HepG2 (cell line): ENCODE data around the gene IQCE. TPM values are rescaled to one million over a fixed set of nuclear protein-coding genes. Genes with fewer than 3 reads are reported as not detected.

Experiments
- CENPT ChIP-seq: sonication (generic); formaldehyde crosslinking; IDR thresholded peaks from 2 replicates; pipeline ENCODE4 v1.8.0; 2022; ENCODE audit warnings: low read depth, mild to moderate bottlenecking, moderate library complexity, missing genetic modification reagents
- KDM3A ChIP-seq: IDR thresholded peaks from 2 replicates; pipeline ENCODE4 v1.6.1; 2018; ENCODE audit warnings: low read depth, missing compliant biosample characterization
- LCORL ChIP-seq, 2 experiments: fragments of 450-650 bp in 1 of 2; sonication (generic) in 1 of 2; formaldehyde crosslinking in 1 of 2; IDR thresholded peaks; 2 replicates each; pipeline versions ENCODE4 v1.5.0 to v1.6.1; 2017 to 2020; ENCODE audit warnings: antibody characterized with exemption in 1 of 2, missing genetic modification reagents in 1 of 2
- NR2F6 ChIP-seq, 2 experiments: IDR thresholded peaks; 2 replicates each; pipeline ENCODE4 v1.6.1; 2016; ENCODE audit warnings: antibody characterized with exemption in 1 of 2, mild to moderate bottlenecking in 1 of 2
- POLR2G ChIP-seq: fragments of 200-400 bp; formaldehyde crosslinking; IDR thresholded peaks from 2 replicates; pipeline ENCODE4 v1.6.1; 2018; ENCODE audit warnings: mild to moderate bottlenecking, low read depth, low read length, moderate library complexity
- REPIN1 ChIP-seq: sonication (generic); formaldehyde crosslinking; IDR thresholded peaks from 2 replicates; pipeline ENCODE4 v1.8.0; 2022; ENCODE audit warnings: missing genetic modification reagents, low read depth, mild to moderate bottlenecking, borderline replicate concordance
- TCF12 ChIP-seq, 2 experiments: fragments of 450-650 bp in 1 of 2; sonication (generic) in 1 of 2; formaldehyde crosslinking in 1 of 2; IDR thresholded peaks; 2 replicates each; pipeline versions ENCODE4 v1.6.1 to v1.8.0; 2017 to 2022; ENCODE audit warnings: antibody characterized with exemption in 1 of 2, mild to moderate bottlenecking in 1 of 2, missing genetic modification reagents in 1 of 2, moderate library complexity in 1 of 2
- ZBTB42 ChIP-seq: sonication (generic); formaldehyde crosslinking; IDR thresholded peaks from 2 replicates; pipeline ENCODE4 v1.5.0; 2020; ENCODE audit warnings: mild to moderate bottlenecking, missing genetic modification reagents
- ZFP37 ChIP-seq: sonication (generic); formaldehyde crosslinking; IDR thresholded peaks from 2 replicates; pipeline ENCODE4 v1.4.0; 2020; ENCODE audit warnings: missing genetic modification reagents, borderline replicate concordance
- ZFX ChIP-seq: sonication (generic); formaldehyde crosslinking; IDR thresholded peaks from 2 replicates; pipeline ENCODE4 v1.4.0; 2020; ENCODE audit warnings: mild to moderate bottlenecking, low read depth, missing genetic modification reagents, moderate library complexity
- ZNF331 ChIP-seq: sonication (generic); formaldehyde crosslinking; IDR thresholded peaks from 2 replicates; pipeline ENCODE4 v1.4.0; 2020; ENCODE audit warnings: missing genetic modification reagents
- ZNF431 ChIP-seq: sonication (generic); formaldehyde crosslinking; IDR thresholded peaks from 2 replicates; pipeline ENCODE4 v1.9.0; 2022; ENCODE audit warnings: missing genetic modification reagents, low read depth, mild to moderate bottlenecking, borderline replicate concordance
- ZNF567 ChIP-seq: sonication (generic); formaldehyde crosslinking; IDR thresholded peaks from 2 replicates; pipeline ENCODE4 v1.8.1; 2023; ENCODE audit warnings: mild to moderate bottlenecking, missing genetic modification reagents, borderline replicate concordance
- ZNF607 ChIP-seq: sonication (generic); formaldehyde crosslinking; IDR thresholded peaks from 2 replicates; pipeline ENCODE4 v1.5.1; 2020; ENCODE audit warnings: missing genetic modification reagents, mild to moderate bottlenecking, borderline replicate concordance
- ZNF670 ChIP-seq: sonication (generic); formaldehyde crosslinking; IDR thresholded peaks from 2 replicates; pipeline ENCODE4 v1.8.0; 2022; ENCODE audit warnings: mild to moderate bottlenecking, missing genetic modification reagents, borderline replicate concordance
- ZNF672 ChIP-seq: sonication (generic); formaldehyde crosslinking; IDR thresholded peaks from 2 replicates; pipeline ENCODE4 v1.8.1; 2022; ENCODE audit warnings: missing genetic modification reagents
- ZNF703 ChIP-seq: sonication (generic); formaldehyde crosslinking; IDR thresholded peaks from 2 replicates; pipeline ENCODE4 v1.5.1; 2020; ENCODE audit warnings: missing genetic modification reagents, mild to moderate bottlenecking, moderate library complexity, borderline replicate concordance
- polyA plus RNA-seq, 8 experiments: library from polyadenylated mRNA; depleted of rRNA in 3 of 8; stranded (reverse) in 7 of 8; unstranded in 1 of 8; fragments of >200 nt; fragmentation: Illumina TruSeq in 4 of 8; extraction: Trizol in 4 of 8; gene quantifications; 2 replicates each; pipeline versions ENCODE4 v1.2.1 to v1.2.3, GENCODE V29; 2011 to 2016; ENCODE audit warnings: low read depth in 4 of 8, missing spikeins in 1 of 8, mixed read lengths in 1 of 8; ENCODE audit not compliant: insufficient read depth in 1 of 8
- total RNA-seq, 5 experiments: library from RNA; depleted of rRNA; stranded (reverse); fragments of >200 nt; fragmentation: Illumina TruSeq; extraction: Trizol; gene quantifications; 2 replicates each; pipeline ENCODE4 v1.2.3, GENCODE V29; 2016; ENCODE audit warnings: low read depth in 1 of 5
- TF ChIP-seq, protein P1 (sequence below): sonication (generic); formaldehyde crosslinking; IDR thresholded peaks from 2 replicates; pipeline ENCODE4 v1.4.0; 2020; ENCODE audit warnings: missing genetic modification reagents, borderline replicate concordance
- TF ChIP-seq, protein P2 (sequence below): IDR thresholded peaks from 2 replicates; pipeline ENCODE4 v1.6.1; 2018; ENCODE audit warnings: missing genetic modification reagents, mild to moderate bottlenecking, missing compliant biosample characterization
- TF ChIP-seq, protein P3 (sequence below): sonication (generic); formaldehyde crosslinking; IDR thresholded peaks from 2 replicates; pipeline ENCODE4 v1.4.0; 2020; ENCODE audit warnings: missing genetic modification reagents
- TF ChIP-seq, protein P4 (sequence below): sonication (generic); formaldehyde crosslinking; IDR thresholded peaks from 2 replicates; pipeline ENCODE4 v1.9.0; 2022; ENCODE audit warnings: low read depth, missing genetic modification reagents

The IQCE gene
- total and polyA plus RNA-seq, 2 of the 13 experiments (the other 11 are each of a cell fraction or from before 2014, with no cell fraction given), result 1.5 to 2.5 TPM

DNA sequence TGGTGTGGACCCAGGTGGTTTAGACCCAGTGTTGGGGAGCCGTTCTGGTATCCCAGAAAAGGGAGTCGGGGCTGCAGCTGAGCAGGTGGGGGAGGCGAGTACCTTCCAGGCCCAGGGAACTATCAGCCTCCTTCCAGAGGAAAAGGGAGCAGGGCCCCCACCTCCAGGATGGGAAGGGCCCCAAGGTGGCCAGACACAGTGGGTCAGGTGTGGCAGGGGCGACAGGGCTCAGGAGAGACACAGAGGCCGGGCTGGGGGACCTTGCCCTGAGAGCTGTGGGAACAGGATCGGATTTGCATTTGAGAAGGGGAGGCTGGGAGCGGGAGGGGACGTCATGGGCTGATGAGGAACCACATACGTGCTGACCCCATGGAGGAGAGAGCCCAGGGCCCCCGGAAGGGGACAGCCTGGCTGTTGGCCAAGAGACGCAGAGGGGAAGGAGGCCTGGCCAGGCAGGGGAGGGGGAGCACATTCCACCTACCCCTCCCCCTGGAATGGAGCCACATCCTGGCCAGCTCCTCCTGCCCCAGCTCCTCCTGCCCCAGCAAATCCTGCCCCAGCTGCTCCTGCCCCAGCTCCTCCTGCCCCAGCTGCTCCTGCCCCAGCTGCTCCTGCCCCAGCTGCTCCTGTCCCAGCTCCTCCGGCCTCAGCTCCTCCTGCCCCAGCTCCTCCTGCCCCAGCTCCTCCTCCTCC lies 63.3 kb downstream of the IQCE start (continued):
- TF ChIP-seq ZNF607 (CRISPR knock-in tag), result peak; percentile 97; the same call in 1 of the 2 replicates
- TF ChIP-seq ZFX (CRISPR knock-in tag), result peak; percentile 31; the same call in 1 of the 2 replicates
- TF ChIP-seq, protein P1, sequence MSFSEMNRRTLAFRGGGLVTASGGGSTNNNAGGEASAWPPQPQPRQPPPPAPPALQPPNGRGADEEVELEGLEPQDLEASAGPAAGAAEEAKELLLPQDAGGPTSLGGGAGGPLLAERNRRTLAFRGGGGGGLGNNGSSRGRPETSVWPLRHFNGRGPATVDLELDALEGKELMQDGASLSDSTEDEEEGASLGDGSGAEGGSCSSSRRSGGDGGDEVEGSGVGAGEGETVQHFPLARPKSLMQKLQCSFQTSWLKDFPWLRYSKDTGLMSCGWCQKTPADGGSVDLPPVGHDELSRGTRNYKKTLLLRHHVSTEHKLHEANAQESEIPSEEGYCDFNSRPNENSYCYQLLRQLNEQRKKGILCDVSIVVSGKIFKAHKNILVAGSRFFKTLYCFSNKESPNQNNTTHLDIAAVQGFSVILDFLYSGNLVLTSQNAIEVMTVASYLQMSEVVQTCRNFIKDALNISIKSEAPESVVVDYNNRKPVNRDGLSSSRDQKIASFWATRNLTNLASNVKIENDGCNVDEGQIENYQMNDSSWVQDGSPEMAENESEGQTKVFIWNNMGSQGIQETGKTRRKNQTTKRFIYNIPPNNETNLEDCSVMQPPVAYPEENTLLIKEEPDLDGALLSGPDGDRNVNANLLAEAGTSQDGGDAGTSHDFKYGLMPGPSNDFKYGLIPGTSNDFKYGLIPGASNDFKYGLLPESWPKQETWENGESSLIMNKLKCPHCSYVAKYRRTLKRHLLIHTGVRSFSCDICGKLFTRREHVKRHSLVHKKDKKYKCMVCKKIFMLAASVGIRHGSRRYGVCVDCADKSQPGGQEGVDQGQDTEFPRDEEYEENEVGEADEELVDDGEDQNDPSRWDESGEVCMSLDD (CRISPR knock-in tag), result no peak; the same call in 1 of the 2 replicates
- TF ChIP-seq, protein P2, sequence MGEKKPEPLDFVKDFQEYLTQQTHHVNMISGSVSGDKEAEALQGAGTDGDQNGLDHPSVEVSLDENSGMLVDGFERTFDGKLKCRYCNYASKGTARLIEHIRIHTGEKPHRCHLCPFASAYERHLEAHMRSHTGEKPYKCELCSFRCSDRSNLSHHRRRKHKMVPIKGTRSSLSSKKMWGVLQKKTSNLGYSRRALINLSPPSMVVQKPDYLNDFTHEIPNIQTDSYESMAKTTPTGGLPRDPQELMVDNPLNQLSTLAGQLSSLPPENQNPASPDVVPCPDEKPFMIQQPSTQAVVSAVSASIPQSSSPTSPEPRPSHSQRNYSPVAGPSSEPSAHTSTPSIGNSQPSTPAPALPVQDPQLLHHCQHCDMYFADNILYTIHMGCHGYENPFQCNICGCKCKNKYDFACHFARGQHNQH (CRISPR knock-in tag), result peak; percentile 86
- TF ChIP-seq, protein P3, sequence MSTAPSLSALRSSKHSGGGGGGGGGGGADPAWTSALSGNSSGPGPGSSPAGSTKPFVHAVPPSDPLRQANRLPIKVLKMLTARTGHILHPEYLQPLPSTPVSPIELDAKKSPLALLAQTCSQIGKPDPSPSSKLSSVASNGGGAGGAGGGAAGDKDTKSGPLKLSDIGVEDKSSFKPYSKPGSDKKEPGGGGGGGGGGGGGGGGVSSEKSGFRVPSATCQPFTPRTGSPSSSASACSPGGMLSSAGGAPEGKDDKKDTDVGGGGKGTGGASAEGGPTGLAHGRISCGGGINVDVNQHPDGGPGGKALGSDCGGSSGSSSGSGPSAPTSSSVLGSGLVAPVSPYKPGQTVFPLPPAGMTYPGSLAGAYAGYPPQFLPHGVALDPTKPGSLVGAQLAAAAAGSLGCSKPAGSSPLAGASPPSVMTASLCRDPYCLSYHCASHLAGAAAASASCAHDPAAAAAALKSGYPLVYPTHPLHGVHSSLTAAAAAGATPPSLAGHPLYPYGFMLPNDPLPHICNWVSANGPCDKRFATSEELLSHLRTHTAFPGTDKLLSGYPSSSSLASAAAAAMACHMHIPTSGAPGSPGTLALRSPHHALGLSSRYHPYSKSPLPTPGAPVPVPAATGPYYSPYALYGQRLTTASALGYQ (CRISPR knock-in tag), result peak; percentile 66; the same call in 1 of the 2 replicates
- TF ChIP-seq, protein P4, sequence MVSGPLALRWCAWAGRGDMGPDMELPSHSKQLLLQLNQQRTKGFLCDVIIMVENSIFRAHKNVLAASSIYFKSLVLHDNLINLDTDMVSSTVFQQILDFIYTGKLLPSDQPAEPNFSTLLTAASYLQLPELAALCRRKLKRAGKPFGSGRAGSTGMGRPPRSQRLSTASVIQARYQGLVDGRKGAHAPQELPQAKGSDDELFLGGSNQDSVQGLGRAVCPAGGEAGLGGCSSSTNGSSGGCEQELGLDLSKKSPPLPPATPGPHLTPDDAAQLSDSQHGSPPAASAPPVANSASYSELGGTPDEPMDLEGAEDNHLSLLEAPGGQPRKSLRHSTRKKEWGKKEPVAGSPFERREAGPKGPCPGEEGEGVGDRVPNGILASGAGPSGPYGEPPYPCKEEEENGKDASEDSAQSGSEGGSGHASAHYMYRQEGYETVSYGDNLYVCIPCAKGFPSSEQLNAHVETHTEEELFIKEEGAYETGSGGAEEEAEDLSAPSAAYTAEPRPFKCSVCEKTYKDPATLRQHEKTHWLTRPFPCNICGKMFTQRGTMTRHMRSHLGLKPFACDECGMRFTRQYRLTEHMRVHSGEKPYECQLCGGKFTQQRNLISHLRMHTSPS (CRISPR knock-in tag), result peak; percentile 88
- TF ChIP-seq REPIN1 (CRISPR knock-in tag), result no peak
- peak; percentile 59 for TF ChIP-seq ZNF670
- TF ChIP-seq LCORL (IDR thresholded peaks at IDR 0.05), result no peak
- TF ChIP-seq LCORL (CRISPR knock-in tag; IDR thresholded peaks at IDR 0.05), result peak; percentile 97
- peak; percentile 83 for TF ChIP-seq NR2F6 (IDR thresholded peaks at IDR 0.05)
- peak; percentile 92 for TF ChIP-seq NR2F6 (CRISPR knock-in tag; IDR thresholded peaks at IDR 0.05)
- no peak for TF ChIP-seq ZNF672 (CRISPR knock-in tag)
- TF ChIP-seq ZNF431 (CRISPR knock-in tag), result peak; percentile 85; the same call in 1 of the 2 replicates
- no peak for TF ChIP-seq ZNF567 (CRISPR knock-in tag)
- no peak for TF ChIP-seq TCF12 (IDR thresholded peaks at IDR 0.05)
- TF ChIP-seq TCF12 (CRISPR knock-in tag; IDR thresholded peaks at IDR 0.05), result peak; percentile 61; the same call in 1 of the 2 replicates
- TF ChIP-seq POLR2G, result peak; percentile 65
- TF ChIP-seq ZNF331 (CRISPR knock-in tag), result peak; percentile 87
- TF ChIP-seq ZNF703, result no peak
- TF ChIP-seq ZBTB42 (CRISPR knock-in tag), result no peak
- peak; percentile 43; the same call in 1 of the 2 replicates for TF ChIP-seq KDM3A (CRISPR knock-in tag)
- no peak; the same call in 1 of the 2 replicates for TF ChIP-seq ZFP37
- TF ChIP-seq CENPT (CRISPR knock-in tag), result no peak
